Measurements from ENCODE around the gene ZNF229.
"Not testable (repeated sequence)": the region's sequence is repeated elsewhere in the genome, so short reads cannot be mapped to it uniquely, and the experiment has no call there.

The ZNF229 gene

DNA sequence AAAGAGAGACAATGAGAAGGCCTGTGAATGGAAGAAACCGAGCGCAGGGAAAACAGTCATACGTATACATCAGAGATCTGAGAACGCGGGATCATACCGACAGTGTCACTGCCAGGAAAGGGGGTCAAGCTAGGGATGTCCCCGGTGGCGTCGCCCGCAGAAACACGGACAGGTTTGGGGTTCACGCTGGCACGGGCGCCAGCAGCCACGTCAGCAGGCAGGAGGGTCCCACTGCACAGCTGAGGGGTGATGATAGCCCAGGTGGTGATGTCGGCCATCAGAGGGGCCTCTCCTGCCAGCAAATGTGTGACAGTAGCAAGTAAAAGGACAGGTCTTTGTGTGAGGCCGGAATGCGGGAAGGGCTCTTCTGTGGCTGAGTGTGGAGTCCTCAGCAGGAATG lies 3.4 kb upstream of the ZNF229 start:
- no peak for DNase-seq (ENCODE audit: extremely low spot score)
- ChIA-PET CTCF (no interaction called here), POLR2A (no interaction called here)
- TF ChIP-seq, protein P1, sequence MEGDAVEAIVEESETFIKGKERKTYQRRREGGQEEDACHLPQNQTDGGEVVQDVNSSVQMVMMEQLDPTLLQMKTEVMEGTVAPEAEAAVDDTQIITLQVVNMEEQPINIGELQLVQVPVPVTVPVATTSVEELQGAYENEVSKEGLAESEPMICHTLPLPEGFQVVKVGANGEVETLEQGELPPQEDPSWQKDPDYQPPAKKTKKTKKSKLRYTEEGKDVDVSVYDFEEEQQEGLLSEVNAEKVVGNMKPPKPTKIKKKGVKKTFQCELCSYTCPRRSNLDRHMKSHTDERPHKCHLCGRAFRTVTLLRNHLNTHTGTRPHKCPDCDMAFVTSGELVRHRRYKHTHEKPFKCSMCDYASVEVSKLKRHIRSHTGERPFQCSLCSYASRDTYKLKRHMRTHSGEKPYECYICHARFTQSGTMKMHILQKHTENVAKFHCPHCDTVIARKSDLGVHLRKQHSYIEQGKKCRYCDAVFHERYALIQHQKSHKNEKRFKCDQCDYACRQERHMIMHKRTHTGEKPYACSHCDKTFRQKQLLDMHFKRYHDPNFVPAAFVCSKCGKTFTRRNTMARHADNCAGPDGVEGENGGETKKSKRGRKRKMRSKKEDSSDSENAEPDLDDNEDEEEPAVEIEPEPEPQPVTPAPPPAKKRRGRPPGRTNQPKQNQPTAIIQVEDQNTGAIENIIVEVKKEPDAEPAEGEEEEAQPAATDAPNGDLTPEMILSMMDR (IDR thresholded peaks at IDR 0.05; ENCODE audit: control extremely low read depth, extremely low read depth, low read depth, missing control alignments) = no peak

DNA sequence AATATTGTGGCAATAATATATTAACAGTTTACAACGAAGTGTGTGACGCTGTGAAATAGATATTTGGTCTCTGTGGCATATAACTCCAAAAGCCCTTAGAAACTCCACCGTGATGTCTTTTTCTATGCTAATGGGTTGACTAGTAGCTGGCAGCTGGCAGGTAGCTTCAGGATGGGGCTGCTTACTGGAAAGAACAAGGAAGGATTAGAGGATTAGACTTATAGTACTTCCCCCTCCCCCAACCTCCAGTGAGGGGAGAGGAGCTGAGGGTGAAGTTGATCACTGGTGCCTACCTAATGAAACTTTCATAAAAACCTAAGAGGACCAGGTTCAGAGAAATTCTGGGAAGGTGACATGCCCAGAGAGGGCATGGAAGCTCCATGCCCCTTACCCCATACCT lies 9.8 kb downstream of the ZNF229 start:
- ChIA-PET CTCF (no interaction called here), POLR2A (no interaction called here)
- DNase-seq (ENCODE audit: extremely low spot score) = no peak
- TF ChIP-seq, protein P1 (IDR thresholded peaks at IDR 0.05; ENCODE audit: control extremely low read depth, extremely low read depth, low read depth, missing control alignments) = no peak

DNA sequence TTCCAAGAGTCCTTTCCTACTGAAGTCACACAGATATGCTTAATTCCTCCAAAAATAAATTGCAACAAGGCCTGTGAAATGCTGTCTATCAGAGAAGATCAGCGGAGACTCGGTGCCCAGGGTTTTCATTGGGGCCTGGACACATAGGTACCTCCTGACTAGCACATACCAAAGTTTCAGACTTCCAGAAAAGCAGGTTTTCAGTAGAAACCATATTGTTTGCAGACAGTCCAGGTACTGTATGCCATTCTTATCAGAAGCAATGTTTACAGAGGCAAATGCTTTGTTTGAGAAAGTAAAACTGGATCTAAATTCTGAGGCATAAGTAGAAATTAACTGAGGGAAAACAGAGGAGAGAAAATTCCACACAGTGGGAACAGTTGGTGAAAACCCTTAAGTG lies 12.8 kb downstream of the ZNF229 start:
- ChIA-PET POLR2A (no interaction called here), CTCF (no interaction called here)
- no peak for DNase-seq (ENCODE audit: extremely low spot score)
- TF ChIP-seq, protein P1 (IDR thresholded peaks at IDR 0.05; ENCODE audit: control extremely low read depth, extremely low read depth, low read depth, missing control alignments) = no peak

- ChIA-PET POLR2A (no interaction called here), CTCF (no interaction called here)
- TF ChIP-seq, protein P1 (IDR thresholded peaks at IDR 0.05; ENCODE audit: control extremely low read depth, extremely low read depth, low read depth, missing control alignments) = no peak
- no peak for DNase-seq (ENCODE audit: extremely low spot score)
These were observed 17.3 kb downstream of the ZNF229 start for GRCh38 chr19:44430956-44431355.

DNA sequence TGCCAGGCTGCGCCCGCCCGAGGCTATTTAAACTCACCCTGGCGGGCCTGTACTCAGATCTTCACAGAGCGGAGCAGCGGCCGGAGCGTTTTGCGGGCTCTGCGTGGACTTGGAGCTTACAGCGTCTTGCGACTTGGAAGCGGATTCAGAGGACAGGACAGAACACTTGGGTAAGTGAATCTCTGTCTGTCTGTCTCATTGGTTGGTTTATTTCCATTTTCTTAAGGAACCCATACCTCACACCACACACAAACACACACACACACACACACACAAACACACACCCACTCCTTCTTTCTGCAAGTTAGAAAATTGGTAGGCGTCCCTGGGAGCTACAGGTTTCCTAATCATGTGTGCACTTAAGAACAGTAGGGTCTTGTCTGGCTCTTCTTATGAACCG lies 32.7 kb downstream of the ZNF229 start:
- DNase-seq (ENCODE audit: extremely low spot score); CTCF ChIA-PET; POLR2A ChIA-PET: not testable (repeated sequence)

DNA sequence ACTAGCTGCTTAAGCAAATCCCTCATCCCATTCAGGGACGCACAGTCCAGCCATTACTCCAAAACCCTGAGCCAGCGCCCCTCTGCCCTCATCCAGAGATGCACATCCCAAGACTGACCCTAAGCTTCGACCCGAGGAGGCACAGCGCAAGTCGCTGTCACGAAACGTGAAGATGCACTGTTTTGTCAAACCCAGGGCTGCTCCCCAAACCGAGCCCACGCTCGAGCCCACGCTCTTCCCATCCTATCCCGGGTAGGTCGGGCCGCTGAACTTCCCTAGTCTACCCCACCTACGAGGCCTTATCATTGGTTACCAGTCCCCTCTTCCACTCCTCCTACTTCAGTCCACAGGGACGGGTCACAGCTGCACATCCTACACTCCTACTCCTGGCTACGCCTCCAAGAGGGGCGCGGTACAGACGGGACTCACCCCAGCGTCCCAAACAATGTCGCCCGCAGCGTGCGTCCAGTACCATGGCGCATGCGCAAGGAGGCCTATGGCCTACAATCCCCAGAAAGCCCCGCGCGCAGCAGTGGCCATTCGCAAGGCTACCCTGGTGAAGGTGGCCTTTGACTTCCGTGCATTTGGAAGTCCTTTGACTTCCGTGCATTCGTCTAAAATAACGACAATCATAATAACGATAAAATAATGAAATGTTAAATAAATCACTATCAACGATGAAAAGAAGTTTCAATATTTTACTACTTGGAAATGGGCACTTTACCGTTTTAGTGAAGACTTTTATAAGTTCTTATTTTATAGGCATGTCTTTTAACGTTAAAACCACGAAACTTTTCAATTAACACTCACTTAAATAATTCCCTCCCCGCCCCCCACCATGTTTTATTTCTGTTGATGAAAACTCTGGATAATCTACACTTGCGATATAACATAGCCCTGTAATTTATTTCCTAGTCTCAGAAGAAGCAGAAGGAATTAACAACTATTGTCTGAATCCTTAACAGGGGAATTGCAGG lies 46.8 kb downstream of the ZNF229 start, which contains the start of gene ZNF285:
TSS of gene ZNF285 (minus strand) at position 470 of the 977 bp plus-strand sequence. CDS start 4,395 bp downstream, outside the sequence.
- ChIA-PET POLR2A (no interaction called here), CTCF (no interaction called here)
- TF ChIP-seq, protein P1 (IDR thresholded peaks at IDR 0.05; ENCODE audit: control extremely low read depth, extremely low read depth, low read depth, missing control alignments) = no peak
- DNase-seq (ENCODE audit: extremely low spot score) = peak; percentile 57

DNA sequence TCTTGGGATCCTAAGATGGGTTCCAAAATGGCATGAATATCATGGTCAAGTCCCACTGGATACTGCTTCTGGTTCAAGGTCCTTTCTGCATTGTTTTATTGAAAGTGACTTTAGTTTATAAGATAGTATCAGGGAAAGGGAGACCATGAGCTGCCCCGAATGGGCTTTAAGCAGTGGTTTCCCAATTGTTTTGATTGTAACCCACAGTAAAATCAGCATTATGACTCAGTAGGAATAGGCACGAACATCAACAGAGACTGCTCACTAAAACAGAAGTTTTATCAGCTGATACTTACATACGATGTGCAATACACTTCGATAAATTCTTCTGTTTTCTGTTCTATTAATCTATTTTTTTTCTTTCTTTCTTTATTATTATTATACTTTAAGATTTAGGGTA lies 59.0 kb downstream of the ZNF229 start:
- POLR2A ChIA-PET; CTCF ChIA-PET; DNase-seq (ENCODE audit: extremely low spot score): not testable (repeated sequence)

Measured in GM10248 (cell line).